ENCODE measurements around the gene R3HCC1L.

DNA sequence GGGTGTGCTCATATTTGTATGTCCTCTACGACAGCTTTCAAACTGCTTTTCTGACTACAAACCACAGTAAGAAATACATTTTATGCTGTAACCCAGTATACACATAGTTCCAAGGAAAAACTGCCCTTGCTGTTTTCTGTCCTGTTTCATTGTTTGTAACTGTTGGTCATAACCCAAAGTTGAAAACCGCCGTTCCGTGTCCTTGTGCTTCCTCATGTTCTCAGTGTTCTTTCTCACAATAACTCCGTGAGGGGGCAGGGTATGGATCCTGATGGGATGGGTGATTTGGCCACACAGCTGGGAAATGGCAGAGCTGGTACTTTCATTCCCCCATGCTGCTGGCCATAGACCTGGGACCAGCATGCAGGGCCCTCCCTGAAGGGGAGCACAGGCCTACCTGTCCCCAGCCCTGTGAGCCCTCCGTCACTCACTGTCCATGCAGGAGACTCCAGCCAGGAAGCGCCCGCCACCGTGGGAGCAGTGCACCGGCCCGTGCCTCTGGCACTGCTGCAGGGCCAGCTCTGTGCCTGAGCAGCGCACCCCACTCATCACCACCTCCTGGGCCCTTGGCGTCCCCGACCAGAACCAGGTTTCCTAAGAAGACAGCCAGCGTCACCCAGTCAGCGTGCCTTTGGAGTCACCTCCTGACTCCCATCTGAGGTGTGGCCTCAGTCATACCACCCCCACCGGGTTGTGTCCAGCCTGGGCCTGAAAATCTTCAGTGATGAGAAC lies 120.9 kb downstream of the R3HCC1L start:
- TF ChIP-seq, protein P1, sequence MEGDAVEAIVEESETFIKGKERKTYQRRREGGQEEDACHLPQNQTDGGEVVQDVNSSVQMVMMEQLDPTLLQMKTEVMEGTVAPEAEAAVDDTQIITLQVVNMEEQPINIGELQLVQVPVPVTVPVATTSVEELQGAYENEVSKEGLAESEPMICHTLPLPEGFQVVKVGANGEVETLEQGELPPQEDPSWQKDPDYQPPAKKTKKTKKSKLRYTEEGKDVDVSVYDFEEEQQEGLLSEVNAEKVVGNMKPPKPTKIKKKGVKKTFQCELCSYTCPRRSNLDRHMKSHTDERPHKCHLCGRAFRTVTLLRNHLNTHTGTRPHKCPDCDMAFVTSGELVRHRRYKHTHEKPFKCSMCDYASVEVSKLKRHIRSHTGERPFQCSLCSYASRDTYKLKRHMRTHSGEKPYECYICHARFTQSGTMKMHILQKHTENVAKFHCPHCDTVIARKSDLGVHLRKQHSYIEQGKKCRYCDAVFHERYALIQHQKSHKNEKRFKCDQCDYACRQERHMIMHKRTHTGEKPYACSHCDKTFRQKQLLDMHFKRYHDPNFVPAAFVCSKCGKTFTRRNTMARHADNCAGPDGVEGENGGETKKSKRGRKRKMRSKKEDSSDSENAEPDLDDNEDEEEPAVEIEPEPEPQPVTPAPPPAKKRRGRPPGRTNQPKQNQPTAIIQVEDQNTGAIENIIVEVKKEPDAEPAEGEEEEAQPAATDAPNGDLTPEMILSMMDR (IDR thresholded peaks at IDR 0.05), result no peak
- no peak for TF ChIP-seq POLR2AphosphoS5 (IDR thresholded peaks at IDR 0.05)
- no peak for TF ChIP-seq POLR2A (IDR thresholded peaks at IDR 0.05)
